Left forelimb (tissue), 1 donor: ENCODE measurements around the gene CIT.

Experiments used
- DNase-seq: peaks from one replicate; pipeline ENCODE4 v3.0.0-alpha.2; 2018; ENCODE audit warnings: low spot score

The CIT gene

DNA sequence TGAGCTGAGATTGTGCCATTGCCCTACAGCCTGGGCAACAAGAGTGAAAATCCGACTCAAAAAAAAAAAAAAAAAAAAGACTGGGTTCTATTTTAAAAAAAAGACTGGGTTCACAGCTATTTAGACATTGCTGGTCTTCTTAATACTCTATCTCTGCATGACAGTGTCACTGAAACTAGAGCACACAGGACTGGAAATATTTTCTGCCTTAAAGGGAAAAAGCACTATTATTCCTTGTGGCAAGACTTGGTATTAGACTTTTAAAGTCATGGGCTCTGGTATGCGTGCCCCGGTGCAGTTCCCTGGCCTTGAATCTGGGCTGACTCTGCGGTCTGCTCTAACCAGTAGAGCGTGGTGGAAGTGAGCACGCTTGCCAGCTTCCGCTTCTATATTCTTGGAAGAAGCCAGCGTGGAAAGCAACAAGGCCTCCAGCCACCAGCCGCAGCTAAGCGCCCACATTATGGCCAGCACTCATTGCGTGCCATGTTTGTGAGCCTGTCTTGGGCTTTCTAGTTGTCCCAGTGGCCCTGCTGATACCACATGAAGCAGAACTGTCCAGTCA lies 177.8 kb downstream of the CIT start:
- no peak for DNase-seq

DNA sequence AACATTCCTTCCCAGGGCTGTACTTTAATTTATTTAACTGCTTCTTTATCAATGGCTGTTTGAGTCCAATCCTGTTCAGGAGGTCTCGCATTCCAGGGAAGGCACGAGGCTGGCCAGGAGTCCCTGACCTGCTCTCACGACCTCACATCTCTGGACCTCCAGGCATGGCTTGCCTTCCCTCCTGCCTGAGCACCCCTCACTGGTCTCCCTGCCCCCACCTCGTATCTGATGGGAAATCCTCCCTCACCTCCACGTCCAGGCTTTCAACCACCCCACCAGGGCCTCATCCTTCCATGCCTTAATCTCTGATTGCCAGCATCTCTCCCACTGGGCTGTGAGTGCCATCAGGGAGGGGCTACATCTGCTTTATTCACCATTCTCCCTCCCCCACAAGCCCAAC lies 180.2 kb downstream of the CIT start:
- DNase-seq, result no peak

DNA sequence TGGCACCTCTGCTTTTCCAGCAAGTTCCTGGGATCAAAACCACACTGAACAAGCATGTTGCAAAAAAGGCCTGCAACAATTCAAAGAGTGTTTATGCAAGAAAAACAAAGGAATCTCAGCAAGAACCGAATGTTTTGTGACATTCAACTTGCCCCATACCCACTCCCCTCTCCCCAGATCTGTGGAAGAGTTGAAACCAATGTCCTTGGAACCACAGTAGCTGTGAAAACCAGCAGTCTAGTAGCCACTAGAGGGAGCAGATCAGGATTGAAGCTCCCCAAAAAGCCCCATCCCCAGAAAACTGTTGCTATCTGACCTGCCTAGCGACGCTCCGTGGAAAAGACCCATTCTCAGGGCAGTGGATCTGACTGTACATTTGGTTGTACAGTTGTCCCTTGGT lies 182.1 kb downstream of the CIT start:
- DNase-seq, result no peak

DNA sequence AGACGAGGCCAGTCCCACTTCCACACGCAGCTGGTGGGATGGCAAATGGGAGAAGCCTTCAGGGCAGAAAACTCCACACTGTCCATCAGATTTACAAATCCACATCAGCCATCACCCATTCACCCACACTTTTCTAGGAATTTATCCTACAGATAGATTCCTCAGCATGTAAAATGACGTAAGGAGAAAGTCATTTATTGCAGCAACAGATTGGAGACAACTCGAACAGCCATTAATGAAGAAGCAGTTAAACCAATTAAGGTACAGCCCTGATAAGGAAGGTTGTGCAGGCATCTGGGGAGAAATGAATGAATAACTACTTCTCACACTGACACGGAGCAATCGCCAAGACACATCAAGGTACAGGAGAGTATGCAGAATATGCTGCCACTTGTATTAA lies 183.0 kb downstream of the CIT start:
- no peak for DNase-seq

DNA sequence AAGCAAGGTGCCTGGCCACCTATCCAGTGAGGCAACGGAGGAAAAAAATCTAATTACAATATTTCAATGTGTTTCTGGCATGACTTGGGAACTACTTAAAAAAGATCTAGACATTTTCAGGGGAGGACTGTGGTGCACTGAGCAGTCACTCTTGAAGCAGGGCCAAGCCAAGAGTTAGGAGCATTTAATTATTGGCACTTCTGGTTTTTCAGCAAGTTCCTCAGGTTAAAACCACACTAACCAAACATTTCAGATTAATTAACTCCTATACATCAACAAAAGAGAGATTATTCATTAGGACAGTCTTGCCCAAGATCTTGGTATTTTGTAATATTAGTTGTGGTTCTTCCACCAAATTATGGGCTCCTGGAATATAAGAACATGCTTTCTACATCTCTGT lies 183.6 kb downstream of the CIT start:
- DNase-seq, result no peak

DNA sequence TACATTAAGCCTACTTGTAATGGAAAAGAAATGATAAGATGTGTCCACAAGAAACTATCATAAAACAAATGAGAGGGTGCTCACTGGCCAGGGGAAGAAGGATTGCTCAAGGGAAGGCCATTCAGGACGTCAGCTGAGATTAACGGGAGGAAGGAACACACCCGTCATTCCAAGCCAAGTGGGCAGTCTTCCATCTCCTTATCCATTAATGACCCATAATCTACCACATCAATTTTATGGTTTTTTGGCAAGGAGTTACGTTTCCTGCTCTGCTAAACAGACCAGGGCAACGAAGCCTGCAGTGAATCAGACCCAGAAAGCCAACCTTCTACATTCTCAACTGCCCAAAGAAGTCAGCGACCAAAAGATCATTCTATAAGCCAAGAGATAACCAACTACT lies 184.1 kb downstream of the CIT start:
- no peak for DNase-seq

DNA sequence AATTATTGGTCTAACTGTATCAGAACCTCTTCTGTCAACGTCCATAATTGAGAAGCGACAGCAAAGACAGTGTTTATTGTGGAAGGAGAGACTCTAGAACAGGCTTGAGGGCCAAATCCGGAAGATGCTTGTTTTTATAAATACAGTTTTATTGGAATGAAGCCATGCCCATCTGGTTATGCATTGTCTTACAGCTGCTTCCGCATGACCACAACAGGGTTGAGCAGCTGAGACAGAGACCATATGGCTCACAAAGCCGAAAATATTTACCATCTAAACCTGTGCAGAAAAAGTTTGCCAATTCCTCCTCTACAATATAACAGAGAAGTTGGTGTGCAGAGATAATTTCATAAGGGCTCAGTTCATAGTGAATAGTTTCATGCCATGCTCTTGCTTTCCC lies 184.7 kb downstream of the CIT start:
- no peak for DNase-seq

DNA sequence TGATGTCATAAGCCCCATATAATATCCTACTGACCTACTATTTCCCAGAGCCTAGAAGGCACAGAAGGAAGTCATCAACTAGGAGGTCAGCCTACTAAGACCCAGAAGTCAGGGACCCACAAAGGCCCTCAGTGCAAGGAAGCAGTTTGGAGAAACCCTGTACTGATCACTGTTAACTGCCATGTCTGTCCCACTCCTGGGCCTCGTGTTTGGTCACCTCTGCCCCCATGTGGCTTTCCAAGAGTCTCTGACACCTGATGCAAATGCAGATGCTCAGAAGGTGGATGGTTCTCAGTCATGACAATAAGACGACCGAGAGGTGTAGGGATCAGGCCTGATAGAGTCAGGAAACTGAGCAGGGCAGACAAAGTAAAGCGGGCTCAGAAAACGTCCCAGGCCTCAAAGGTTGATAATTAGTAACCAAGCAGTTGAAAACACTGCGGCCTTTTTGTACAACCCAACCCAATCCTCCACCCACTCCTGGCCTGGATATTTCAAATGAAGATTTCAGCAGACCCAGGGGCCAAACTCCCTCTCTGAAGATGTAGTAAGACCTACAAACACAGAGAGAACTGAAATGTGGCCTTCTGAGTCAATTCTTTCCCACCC lies 185.8 kb downstream of the CIT start:
- DNase-seq, result no peak

DNA sequence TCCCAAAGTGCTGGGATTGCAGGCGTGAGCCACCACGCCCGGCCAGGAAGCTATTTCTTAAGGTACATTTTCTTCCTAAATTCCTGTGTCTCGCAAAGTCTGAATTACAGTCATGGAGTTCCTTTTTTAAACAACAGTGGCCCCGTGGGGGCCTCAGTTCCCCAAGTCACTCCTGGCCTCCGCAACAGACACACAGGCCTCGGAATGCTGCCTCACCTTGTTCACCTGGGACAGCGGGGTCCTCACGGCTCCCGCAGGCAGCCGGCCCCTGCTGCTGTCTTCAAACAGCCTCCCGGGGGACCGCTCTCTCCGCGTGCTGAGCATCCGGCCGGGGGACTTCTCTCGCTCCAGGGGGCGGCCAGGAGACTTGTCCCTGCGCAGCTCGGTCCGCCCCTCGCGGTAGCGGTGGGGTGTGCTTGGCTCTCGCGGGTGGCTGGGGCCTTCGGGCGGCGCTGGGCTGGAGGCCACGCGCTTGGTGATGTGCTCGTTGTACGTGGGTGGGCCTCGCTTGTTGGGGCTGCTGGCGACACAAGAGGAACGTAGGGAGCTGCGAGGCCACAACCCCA lies 187.1 kb downstream of the CIT start:
- no peak for DNase-seq

DNA sequence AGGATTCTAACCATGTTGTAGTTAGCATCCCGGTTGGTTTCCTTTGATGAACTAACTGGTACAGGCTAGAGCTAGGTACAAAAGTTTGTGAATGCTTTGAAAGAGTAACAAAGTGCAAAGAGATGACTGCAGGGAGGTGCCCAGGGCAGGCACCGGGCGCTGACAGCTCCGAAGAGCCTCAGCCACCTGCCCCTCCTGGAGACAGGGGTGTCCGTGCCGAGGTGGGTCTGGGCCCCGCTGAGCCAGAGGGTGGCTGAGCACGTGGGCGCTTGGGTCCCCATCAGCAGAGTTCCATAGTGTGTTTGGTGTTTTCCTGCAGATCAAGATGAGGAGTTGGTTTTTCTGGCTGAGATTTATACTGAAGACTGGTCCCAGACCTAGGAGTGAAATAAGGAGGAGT lies 189.2 kb downstream of the CIT start:
- DNase-seq, result no peak

DNA sequence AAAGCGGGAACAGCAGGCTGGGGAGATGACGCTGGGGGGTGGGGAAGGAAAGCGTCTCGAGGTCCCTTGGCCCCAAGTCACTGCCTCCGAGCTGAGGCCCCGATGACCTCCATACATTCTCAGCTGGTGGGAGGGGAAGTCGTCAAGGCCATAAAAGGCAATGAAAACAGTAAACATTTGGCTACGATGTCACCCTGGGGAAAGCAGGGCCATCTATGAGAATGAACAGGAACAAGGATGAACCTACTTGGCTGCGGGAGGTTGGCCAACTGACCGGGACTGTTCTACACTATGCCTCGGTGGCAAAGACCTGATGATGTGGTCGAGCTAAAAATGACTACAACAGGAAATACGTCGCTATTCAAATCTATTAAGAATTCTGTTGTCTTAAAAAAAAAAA lies 189.7 kb downstream of the CIT start:
- DNase-seq, result no peak

DNA sequence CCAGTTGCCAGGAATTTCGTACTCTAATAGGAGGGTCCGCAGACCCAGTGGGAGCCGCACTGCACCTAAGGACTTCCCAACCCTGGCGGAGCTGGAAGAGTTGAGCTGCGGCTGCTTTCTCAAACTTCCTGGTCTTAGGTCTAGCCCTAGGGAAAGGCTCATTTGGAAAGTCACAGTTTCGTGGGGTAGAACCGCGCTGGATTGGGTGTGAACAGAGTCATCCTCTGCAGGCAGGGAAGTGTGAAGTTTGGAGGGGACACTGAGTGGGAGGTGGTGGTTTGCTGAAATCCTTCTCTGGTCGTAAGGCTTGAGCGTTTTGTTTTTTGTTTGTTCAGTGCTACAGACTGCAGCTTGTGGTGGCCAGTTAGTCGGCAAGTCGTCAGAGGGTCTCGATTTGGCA lies 190.3 kb downstream of the CIT start:
- DNase-seq, result no peak

DNA sequence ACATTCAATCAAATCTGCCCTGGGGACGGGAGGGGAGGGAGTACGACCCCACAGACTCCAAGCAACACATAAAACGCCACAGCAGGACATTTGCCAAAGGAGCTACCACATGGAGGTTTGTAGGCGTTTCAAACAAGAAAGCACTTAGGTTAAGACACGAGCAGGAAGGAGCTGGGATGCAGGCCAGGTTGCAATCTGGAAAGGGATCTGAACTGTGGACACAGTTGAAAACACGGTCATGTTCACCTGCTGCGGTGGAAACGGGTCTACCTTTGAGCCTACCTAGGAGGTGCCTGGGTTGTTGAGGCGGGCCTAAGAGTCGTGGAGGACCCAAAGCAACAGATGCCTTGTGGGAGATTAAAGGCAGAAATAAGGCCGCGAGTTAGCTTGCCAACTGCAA lies 190.8 kb downstream of the CIT start:
- no peak for DNase-seq

DNA sequence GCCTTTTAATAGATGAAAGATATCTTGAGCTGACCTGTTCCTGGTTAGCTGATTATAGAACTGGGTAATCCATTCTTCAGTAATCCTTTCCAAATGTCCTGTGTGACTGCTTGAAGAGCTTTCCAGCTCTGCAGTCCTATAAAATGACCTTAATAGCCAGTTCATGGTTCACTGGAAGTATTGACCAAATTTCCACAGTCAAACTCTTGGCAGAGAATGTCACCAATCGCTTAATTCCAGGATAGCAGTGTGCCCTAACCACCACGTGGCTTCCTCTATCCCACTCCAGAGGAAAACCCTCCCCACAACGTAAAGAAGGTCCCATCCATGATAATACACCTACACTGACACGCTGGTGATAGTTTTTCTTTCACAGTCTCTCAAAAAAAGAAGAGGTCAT lies 191.7 kb downstream of the CIT start:
- no peak for DNase-seq

DNA sequence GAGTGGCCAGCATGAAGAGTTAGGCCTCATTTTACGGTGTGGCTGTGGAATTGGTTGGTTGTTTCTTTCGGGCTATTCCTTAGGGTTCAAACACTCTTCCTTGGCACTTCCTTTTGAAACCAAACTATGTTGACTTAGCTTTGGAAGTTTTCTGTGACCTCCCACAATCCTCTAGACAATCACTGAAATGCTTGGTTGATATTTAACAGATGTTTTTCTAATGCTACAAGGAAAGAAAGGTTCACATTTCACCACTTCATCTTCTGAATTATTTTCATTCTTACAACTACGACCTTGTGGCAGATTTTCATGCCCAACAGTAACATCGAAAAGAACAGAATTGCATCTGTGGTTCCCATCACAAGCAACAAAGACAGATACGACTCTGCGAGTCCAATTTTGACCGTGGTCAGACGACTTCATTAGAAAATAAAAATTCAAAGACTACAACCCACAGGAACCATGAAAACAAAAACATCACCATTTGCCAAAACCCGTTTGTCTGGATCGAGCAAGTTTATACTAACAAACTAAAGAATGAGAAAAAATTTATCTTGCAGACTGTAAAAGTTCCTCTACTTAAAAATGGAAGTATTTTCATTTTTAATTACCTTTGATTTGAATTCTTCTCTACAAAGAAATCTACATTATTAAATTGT lies 192.3 kb downstream of the CIT start:
- DNase-seq, result no peak

DNA sequence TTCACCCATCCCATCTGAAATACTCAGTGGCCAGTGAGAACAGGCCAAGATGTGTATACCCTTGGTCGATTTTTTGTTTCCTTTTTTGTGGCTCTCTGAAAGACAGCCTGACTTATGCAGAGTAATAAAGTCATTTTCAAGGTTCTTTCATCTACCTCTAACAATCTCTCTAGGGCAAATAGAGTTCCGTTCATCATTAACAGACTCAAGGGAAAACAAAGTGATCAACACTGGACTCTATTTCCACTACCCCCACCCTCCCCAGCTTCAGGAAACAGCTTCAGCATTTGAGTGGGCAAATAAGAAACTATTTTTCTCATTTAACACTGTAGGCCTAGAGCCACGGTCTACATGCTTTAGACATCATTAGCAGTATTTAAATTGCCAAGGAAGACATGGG lies 193.3 kb downstream of the CIT start:
- DNase-seq, result no peak

DNA sequence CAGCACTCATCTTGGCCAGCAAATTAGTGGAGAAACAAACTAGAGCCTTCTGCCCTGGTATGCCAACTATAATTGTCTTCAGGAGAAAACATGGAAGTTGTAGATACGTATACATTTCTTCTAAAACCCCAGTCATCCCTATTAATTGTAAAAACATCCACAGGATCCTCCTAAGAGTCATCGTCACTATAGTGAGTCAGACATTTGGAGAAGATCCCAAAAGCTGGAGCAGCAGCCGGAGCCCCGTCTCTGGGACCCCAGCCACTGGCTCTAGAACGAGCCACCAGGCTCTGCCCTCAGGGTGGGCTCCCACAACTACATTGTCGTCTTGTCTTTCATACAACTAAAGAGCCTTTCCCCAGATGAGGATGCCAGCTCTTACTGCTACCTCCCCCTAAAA lies 193.7 kb downstream of the CIT start:
- DNase-seq, result no peak

DNA sequence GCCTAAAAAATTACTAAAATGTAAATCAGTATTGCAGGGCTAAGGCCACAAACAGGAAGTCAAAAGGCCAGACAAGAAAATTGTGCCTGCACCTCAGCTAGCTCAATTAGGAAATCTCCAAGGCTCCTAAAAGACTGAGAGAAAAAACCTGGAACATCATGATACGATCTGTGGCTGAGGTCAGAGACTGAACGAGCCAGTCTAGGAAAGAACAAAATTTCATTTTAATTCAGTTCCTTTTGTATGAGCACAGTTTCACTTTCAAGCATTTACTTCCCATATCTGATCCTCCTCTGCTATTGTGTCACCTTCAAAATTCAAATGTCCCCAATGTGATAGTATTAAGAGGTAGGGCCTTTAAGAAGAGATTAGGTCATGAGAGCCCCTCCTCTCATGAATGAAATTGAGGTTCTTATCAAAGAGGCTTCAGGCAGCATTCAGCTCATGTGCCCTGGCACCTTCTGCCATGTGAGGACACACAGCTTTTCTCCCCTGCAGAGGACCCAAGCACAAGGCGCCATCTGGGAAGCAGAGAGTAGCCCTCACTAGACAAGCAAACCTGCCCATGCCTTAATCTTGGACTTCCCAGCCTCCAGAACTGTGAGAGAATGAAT lies 194.4 kb downstream of the CIT start:
- no peak for DNase-seq

DNA sequence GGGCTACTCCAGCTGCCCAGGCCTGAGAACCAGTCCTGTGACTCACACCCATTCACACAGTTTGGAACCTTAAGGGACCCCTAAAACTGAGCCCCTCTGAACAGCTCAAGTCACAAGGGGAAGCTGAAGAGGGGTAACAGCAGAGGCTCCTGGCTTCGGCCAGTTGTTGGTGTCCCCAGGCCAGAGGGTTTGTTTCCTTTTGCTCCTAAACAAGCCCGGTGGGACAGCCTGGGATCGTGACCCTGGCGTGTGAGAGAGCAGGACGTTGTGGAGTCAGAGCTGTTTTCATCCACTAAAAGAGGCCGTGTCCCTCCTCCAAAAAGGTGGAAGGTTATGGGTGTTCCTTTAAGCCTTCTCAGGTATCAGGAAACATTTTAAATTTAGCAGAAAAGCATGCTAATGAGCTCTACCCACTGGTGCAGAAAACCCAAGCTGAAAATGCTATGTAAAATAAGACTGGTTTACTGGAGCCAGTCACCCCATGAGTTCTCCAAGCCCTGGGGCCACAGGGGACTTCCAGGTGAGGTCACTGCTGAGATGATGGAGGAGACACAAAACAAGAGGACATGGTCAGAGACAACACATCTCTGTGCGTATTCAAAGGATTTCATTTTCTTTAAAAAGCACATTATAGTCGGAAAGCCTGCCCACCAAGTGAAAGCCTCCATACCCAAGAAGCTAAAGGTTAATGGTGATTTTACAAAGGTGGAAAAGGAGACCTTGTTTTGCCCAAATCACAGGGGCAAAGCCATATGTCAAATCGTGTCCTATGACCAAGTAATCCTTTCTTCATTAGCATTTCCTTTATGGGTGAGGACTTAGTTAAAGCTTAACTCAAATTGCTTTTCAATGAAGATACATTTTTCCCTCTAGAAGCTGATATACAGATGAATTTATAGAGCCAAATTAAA lies 195.1 kb downstream of the CIT start:
- DNase-seq, result no peak

DNA sequence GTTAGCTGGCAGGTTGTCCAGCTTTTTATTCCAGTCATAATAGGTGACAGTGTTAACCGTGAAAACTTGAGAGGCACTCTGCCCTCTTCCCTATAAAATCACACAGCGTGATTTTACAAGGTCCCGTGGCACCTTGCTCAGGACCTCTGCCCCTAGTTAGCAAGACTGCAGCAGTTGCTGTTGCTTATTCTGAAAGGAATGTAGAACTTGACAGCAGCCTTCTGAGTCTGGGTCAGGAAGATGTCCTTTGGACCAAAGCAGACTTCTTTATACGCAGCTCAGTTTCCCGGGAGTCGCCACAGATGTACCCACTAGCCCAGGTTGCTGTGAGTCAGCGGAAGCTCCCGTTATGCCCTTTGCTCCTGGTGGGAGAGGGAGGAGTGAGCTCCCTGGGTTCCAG lies 196.0 kb downstream of the CIT start:
- DNase-seq, result no peak

DNA sequence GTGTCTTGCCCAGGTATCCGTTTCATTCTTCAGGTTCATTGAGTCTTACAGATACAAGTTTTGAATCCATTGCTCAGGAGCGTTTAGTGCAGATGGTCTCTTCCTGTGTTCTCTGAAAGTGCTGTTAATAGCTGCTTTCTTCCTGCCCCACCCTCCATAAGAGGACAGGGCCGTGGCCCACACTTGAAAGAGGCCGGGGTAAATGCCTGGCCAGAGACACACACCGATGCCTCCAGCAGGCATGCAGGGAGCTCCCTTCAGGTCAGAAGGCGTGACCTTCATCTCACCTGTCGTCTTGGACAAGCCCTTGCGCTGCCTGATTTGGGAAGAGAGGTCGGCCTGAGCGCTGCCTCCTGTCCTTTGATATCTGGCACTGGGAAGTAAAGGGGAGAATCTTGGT lies 197.6 kb downstream of the CIT start:
- DNase-seq, result no peak

DNA sequence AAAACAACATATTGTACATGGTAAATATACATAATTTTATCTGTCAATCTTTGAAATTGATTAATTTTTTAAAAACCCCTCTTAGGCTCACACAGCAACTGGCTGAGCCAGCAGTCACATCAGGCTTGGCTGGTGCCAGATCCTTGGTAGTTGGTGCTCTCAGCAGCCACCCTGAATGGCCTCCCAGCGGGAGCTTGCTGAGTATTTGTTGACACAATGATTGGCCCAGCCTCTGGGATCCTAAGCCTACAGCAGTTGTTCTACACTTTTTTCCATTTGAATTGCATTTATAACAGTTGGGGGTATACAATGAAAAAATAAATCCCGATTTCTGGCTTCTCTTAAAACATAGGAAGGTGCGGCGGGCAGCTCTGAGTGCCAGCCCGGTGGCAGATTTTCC lies 198.0 kb downstream of the CIT start:
- DNase-seq, result no peak
